NCI-H69 (cell line): ENCODE measurements around the gene ZNF75A.
"Not testable (repeated sequence)": the region's sequence is repeated elsewhere in the genome, so short reads cannot be mapped to it uniquely, and the experiment has no call there.

Source experiments
- DNase-seq: peaks from one replicate; lab custom pipeline; 2025; lab: John Stamatoyannopoulos, UW

The ZNF75A gene

DNA sequence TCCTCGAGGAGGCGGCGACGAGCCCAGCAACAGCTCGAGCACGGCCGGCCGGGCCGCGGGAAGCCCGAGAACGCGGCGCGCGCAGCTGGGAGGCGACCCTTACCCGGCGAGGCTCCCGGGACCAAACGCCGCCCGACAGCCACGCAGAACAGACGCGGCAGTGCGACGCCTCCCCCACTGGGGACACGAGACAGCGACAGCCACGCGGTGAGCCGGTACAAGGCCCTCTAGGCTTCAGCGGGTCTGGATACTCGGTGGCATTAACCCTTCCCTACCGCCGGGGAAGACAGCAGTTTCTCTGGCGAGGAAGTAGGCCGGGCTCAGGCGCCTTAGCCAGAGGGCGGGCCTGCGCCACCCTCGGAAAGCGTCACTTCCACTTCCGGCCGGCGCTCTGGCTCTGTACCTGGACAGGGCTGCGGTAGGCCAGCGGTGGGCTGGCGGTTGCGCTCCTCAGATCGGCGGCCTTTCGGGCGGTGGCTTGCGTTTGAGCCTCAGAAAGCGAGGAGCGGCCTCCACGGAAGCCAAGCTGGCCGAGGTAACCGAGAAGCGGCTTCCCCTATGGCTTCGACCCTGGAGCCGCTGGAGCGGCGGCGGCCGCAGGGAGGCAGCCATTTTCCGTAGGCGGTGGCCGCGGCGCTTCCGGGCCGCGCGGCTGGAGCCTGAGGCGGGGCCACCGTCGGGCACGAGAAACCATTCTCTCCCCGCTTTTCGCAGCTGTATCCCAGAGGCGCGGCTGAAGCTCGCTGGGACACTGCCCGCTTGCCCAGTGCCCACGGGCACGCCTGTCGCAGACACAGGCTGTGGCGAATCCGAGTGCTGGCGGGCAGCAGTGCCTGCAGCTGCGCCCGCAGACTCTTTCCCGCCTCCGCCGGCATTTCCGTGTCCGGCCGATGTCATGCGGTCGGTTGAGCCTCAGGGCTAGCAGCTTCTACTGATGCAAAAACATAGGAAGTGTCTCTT, at the start of gene ZNF75A, which contains the start of gene TIGD7:
TSS of gene ZNF75A (plus strand) at position 389 of the 960 bp plus-strand sequence. CDS start 2,932 bp downstream, outside the sequence.
TSS of gene TIGD7 (minus strand) at position 322 of the 960 bp plus-strand sequence. CDS start 4,816 bp downstream, outside the sequence.
- DNase-seq, result peak; percentile 93

DNA sequence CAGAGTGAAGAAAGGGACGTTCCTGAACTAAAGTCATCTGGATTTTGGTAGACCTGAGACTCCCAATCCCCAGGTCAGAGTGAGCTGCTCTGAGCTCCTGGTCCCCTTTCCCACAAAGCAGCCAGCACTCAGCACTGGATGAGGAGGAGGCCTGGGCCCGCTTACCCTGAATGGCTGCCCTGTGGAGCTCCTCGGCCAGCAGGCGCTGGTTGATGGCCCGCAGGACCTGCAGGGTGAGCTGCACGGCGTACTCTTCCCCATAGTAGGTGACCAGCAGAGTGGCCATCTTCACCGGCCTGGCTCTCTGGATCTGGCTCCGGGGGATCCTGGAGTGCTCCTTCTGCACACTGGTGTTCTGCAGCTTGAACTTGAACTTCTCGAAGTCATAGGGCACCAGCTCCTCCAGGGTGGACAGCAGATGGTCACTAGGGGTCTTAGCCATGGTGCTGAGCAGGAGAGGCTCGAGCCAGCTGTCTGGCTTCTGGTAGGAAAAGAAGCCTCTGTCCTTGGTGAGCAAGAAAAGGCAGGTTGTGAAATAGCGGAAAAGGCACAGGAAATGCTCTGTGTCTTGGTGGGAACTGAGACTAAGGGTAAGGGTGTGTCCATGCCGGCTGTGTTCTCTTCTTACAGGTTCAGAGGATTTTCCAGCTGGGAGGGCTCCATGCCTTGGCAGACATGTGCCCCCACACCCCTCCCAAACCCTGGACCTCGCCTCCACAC, 49.0 kb upstream of the ZNF75A start, which contains the start of gene MEFV:
TSS of gene MEFV (minus strand) at position 488 of the 720 bp plus-strand sequence. CDS start at position 442, 46 bp downstream.
- DNase-seq, result no peak

DNA sequence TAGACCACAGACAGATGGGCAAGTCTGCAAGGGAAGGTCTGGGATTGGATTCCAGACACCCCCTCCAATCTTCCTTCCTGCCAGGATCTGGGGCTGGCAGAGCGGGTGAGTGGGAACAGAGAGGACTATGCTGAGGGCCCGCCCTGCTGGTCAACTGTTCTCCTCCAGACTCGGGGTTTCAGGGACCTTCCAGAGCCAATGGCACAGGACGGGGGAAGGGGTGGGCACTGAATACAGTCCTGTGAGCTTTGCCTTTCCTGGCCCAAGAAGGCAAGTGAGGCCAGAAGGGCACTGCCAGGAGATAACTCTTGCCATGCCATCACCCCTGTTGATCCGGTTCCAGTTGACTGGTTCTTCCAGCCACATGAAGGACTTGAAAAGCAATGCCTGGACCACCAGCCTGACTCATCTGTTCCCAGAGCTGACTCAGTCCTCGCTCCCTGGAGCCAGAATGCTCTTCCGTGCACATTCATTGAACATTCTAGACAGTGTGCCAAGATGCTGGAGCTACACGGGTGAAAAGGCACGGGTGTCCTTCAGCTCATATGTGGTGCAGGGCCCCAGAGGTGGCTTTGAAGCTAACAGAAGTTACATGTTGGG, 48.3 kb upstream of the ZNF75A start:
- no peak for DNase-seq

DNA sequence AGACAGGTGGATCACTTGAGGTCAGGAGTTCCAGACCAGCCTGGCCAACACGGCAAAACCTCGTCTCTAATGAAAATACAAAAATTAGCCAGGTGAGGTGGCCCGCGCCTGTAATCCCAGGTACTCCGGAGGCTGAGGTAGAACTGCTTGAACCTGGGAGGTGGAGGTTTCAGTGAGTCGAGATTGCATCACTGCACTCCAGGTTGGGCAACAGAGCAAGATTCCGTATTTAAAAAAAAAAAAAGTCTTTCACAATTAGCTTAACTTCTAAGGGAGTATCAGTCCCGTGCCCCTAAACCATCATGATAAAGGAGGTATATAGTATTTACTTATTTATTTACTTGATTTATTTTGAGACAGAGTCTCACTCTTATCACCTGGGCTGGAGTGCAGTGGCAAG, 45.5 kb upstream of the ZNF75A start:
- DNase-seq, result no peak

DNA sequence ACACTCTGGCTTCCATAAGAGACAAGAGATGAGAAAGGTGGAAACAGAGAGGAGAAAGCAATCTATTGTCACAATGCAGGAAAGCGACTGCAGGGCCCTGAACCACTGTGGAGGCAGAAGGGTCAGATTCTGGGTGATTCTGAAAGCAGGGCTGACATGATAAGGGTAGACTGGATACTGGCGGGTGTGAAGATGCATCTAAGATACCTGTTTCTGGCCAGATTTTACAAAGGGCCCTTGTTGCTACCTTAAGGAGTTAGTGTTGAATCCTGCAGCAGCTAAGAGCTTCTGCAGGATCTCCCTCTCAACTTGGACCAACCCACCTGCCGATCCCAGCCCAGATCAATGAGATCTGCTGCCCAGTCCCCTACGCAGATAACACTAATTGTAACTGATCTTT, 42.8 kb upstream of the ZNF75A start:
- no peak for DNase-seq

DNA sequence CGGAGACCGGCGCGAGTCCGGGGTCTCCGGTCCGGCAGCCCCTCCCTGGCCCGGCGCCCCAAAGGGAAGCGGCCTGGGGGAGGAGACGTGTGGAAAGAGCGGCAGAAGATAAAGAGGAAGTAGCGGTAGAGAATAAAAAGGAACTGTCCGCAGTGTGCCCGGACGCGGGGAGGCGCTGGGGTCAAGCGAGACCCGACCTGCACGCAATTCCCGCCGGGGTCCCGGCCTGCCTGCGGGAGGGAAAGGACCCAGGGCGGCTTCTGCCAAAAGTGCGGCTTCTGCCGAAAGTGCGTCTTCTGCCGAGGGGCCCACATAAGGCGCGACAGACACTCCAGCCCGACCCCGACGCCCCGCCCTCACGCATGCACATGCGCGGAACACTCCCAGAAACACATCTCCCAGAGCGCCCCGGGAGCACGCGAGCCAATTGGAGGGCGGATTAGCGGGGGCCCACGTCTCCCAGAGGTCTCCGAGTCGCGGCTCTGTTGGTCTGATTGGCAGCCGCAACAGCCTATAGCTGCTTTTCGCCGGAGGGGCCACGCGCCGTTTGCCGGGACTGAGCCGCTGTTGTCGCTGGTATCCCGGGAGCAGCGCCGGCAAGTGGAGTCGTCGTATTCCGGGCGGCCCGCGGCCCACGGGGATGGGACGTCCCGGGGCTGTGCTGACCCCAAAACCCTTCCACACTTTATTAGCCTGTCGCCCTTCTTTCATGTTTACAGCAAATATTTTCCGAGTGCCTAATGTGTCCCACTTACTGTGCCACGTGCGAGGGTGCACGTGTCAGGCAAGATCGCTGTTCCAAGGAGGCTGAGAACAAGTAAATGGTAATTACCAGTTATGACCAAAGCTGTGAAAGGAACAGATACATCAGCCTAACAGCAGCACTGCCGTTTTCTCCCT, 40.9 kb upstream of the ZNF75A start:
- peak; percentile 99 for DNase-seq

DNA sequence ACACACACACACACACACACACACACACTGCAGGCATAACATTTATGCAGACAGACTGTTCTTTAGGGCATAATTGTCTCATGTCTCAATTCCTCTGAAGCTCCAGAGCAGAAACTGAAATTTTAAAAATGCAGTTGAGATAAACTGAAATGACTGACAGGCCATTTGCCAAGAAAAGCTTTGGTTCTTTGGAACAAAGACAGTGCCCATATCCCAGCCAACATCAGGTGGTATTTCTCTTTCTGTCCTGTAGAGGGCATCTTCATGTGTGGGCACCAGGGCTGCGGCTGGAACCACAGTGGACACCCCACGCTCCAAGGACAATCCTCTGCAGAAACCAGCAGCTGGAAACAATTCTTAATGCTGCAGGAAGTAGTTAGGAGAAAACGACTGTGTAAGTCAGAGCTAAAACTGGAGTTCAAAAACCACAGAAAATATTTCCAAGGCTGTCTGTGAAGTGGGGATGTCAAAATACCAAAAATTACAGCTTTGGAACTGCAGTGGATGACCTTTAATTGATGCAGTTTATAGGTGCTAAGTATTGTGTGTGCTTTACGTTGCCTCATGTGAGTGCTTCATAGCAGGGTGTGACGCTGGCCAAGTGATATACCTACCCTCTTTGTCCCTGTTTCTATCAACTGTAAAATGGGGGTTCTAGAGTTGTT, 38.3 kb upstream of the ZNF75A start:
- DNase-seq, result peak; percentile 62

DNA sequence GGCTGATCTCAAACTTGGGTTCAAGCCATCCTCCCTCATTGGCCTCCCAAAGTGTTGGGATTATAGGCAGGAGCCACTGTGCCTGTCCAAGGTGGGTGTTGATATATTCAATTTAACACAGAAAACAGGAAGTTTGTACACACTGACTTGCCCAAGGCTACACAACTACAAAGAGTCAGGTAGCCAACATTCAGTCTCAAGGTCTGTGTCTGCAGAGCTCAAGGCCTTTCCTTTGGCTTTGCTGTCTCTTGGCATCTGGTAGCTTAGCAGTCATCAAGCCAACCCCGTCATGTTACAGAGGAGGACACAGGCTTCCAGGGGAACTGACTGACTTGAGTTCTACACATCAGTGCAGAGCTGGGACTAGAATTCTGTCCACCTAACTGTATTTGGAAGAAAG, 37.0 kb upstream of the ZNF75A start:
- DNase-seq, result no peak

DNA sequence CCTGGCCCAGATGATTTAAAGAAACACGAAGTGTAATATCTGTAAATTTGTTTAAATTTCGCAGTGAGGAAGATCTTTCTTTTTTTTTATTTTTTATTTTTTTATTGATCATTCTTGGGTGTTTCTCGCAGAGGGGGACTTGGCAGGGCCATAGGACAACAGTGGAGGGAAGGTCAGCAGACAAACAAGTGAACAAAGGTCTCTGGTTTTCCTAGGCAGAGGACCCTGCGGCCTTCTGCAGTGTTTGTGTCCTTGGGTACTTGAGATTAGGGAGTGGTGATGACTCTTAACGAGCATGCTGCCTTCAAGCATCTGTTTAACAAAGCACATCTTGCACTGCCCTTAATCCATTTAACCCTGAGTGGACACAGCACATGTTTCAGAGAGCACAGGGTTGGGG, 34.6 kb upstream of the ZNF75A start:
- DNase-seq, result not testable (repeated sequence)

DNA sequence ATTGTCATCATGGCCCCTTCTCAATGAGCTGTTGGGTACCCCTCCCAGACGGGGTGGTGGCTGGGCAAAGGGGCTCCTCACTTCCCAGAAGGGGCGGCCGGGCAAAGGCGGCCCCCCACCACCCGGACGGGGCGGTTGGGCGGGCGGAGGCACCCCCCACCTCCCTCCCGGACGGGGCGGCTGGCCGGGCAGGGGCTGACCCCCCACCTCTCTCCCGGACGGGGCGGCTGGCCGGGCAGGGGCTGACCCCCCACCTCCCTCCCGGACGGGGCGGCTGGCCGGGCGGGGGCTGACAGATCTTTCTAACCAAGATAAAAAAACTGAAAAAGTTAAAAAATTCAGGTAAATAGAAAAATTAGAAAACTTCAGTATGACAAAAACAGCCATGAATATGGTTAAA, 34.0 kb upstream of the ZNF75A start:
- not testable (repeated sequence) for DNase-seq

DNA sequence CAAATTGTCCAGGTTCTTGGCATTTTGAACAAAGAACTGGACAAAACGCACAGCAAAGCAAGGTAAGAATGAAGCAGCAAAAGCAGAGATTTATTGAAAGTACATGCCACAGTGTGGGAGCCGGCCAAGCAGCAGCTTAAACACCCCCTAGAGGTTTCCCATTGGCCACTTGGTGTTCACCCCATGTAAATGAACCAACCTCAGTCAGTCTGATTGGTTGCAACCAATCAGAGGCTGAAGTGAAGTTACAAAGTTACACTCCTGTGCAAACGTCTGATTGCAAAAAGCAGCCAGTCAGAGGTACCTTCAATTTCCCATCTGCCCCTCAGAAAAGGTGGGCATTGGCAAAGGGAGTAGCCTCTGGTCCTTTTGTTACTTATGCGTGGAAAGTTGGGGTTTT, 30.8 kb upstream of the ZNF75A start:
- DNase-seq, result no peak

DNA sequence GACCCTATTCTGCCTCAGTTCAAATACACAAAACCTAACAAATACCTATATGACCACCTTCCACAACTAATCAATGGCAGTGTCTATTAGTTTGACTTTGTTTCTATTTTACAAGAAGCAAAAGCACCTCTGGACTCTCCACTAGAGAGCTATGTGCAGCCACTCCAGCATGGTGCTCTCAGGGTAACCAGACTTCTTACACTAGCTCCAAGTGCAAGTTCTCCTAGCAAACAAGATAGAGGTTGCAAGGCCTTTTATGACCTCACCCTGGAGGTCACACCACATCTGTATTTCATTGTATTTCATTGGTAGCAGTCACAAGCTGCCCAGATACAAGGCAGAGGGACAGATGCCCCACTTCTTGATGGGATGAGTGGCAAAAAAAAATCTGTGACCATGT, 30.4 kb upstream of the ZNF75A start:
- no peak for DNase-seq

DNA sequence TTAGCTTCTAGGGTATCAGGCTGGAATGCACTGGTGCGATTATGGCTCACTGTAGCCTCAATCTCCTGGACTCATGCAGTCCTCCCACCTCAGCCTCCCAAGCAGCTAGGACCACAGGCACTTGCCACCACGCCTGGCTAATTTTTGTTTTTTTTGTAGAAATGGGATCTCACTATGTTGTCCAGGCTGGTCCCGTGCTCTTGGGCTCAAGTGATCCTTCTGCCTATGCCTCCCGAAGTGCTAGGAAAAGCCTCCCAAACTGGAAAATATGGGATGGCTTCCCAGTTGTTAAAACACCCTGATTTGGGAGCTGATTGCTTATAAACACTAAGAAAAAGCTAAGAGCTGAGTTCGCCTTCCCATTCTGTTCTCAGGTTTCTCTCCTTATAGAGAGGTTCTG, 28.6 kb upstream of the ZNF75A start:
- no peak for DNase-seq

DNA sequence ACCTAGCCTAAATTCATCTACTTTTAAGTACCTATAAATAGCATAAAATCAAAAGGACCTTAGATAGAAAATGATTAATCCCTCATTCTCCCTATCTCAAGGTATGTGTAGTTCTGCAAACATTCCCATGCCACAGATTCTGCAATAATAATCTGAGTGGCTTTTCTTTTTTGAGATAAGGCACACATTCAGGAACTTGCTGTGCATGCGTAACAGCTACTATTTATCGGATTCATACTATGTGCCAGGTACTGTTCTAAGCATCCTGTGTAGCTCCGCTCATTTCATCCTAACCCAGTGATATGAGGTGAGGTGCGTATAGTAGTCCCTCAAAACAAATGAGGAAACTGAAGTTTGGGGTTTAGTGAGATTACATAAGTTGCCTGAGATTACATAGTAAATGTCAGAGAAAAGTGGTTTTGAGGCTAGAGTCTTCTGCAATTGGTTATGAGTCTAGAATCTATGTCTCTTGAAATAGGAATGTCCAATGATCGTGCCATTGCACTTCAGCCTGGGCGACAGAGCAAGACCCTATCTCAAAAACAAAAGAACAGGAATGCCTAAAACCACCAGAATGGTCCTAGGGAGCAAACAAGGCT, 24.0 kb upstream of the ZNF75A start:
- DNase-seq, result no peak

DNA sequence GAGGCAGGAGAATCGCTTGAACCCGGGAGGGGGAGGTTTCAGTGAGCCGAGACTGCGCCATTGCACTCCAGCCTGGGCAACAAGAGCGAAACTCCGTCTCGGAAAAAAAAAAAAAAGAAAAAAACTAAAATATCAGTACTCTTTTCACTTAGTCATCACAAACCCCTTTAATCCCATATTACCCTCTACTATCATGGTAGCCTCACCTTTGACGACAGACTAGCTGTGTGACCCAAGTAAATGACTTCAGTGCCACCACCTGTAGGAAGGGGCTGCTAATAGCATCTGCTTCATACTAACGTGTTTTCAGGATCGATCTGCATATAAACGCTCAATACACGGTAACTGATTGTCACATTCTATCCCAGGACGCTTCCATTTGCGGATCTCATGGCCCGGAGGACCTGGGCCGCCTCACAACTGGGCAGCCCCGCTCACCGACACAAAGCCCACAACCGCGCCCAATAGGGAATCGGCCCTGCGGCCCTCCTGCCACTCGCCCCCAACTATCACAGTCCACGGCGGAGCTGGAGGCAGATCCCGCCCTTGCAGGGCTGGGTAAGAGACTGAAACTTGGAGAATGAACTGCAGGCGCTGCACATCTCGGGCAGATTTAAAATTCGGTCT, 23.1 kb upstream of the ZNF75A start:
- DNase-seq, result peak; percentile 91

DNA sequence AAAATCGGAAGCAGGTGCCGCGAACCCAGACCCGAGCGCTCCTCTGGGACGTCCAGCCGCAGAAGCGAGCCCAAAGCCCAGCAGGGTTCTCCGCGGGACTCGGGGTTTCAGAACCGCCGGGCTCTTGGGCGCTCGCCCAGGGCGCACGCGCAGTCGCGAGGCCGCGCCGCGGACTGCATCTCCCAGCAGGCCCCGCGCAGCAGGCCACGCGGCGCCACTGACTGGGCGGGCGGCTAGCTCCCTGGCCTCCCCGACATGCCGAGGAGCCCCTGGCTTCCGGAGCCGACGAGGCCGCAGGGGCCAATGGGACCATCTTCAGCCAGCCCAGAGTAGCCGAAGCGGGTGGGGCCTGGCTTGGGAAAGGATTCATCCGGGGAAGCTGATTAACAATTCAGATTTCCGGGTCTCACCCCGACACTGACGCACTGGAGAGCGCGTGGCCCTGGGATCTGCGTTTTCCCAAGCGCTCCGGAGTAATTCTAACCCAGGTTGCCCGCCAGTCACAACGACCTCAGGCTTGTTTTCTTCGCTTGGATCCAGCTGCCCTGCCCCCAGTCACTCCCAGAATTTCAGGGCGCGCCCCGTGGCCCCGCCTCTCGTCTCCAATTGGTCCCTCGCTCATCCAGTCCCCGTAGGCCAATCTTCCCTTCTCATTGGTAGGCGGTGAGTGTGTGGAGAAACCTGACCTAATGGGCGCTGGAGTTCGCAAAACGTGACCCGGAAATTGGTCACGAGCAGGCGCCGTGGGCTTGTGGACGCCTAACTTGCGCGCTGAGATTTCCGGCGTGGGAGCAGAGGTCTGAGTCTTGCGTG, 22.4 kb upstream of the ZNF75A start, which contains the start of gene ZNF263:
TSS of gene ZNF263 (plus strand) at position 762 of the 813 bp plus-strand sequence. CDS start 328 bp downstream, outside the sequence.
- peak; percentile 99 for DNase-seq

DNA sequence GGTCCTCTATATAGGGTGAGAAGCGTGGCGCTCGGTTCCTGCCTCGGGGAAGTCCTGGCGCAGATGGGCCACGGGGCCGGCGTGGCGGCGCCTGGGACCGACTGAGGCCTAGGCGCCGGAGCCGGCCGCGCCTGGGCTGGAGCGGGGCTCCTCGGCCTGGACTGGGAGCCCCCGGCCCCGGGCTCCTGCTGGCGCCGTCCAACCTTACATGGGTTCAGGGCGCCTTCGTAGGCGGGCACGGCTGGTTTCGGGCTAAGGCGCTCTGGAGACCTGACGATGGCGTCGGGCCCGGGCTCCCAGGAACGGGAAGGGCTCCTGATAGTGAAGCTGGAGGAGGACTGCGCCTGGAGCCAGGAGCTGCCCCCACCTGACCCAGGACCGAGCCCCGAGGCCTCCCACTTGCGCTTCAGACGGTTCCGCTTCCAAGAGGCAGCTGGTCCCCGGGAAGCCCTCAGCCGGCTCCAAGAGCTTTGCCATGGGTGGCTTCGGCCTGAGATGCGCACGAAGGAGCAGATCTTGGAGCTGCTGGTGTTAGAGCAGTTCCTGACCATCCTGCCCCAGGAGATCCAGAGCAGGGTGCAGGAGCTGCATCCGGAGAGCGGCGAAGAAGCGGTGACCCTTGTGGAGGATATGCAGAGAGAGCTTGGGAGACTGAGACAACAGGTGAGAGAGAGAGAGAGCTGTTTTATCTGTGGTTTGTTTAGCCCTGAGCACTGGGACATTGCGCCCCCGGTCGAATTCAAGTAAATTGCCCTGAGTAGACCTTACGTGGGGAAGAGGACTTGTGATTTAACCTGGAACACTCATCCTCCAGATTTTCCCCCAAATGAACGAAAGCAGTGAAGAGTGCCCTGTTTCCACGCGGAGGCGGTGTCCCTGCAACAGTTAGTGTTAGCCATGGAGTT, 21.5 kb upstream of the ZNF75A start:
- DNase-seq, result no peak

DNA sequence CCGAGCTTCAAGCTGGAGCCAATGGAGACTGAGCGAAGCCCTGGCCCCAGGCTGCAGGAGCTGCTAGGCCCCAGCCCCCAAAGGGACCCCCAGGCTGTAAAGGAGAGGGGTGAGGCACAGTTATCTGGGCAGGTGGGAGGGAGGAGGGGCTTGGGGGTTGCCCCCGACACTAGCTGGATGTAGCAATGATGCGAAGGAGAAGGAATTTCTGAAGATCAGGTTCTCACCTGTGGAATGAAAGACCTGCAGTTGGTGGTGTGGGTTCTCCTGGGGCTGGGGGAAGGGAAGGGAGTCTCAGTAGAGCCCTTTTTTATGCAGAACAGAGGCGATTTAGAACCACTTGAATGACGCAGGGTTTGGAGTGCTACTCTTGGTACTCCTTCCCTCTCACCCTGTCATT, 20.2 kb upstream of the ZNF75A start:
- DNase-seq, result no peak
